Measurements from ENCODE around the gene GP2.

GRCh38 chr16:20320592-20320991 lies 6.7 kb downstream of the GP2 start:
- TF ChIP-seq CTCF (IDR thresholded peaks at IDR 0.05; ENCODE audit: low read length) (no peak), EZH2 (IDR thresholded peaks at IDR 0.05; ENCODE audit: borderline replicate concordance, low read length) (no peak)

Data from OCI-LY1 (cell line).